Endothelial cell of umbilical vein (primary cell): ENCODE data around the gene C14orf93.

Source experiments
- EZH2 ChIP-seq: IDR thresholded peaks from 2 replicates; pipeline ENCODE4 v1.6.1; 2012; ENCODE audit warnings: borderline replicate concordance, low read depth, mild to moderate bottlenecking, moderate library complexity, low read length, inconsistent platforms; ENCODE audit not compliant: severe bottlenecking
- POLR2A ChIP-seq: IDR thresholded peaks from 2 replicates; pipeline ENCODE4 v1.6.1; 2012; ENCODE audit warnings: low read depth, mild to moderate bottlenecking, control low read depth, low read length
- POLR2AphosphoS5 ChIP-seq: IDR thresholded peaks from 2 replicates; pipeline ENCODE4 v1.6.1; 2012; ENCODE audit warnings: low read depth, mild to moderate bottlenecking, control low read depth, low read length, moderate library complexity; ENCODE audit not compliant: insufficient read depth
- TF ChIP-seq, protein P1 (sequence below), 2 donors: IDR thresholded peaks; 1 replicate in 1 of 2; 2 replicates in 1 of 2; pipeline ENCODE4 v1.5.1; 2011; ENCODE audit warnings: low read length in 2 of 2, mild to moderate bottlenecking in 2 of 2, moderate library complexity in 2 of 2, control low read depth in 1 of 2, inconsistent platforms in 1 of 2, low read depth in 1 of 2; ENCODE audit not compliant: insufficient read depth in 1 of 2; ENCODE audit errors: extremely low read depth in 1 of 2
- TF ChIP-seq, protein P2 (sequence below): IDR thresholded peaks from 2 replicates; pipeline ENCODE4 v1.6.1; 2011; ENCODE audit not compliant: insufficient read depth, insufficient read length

DNA sequence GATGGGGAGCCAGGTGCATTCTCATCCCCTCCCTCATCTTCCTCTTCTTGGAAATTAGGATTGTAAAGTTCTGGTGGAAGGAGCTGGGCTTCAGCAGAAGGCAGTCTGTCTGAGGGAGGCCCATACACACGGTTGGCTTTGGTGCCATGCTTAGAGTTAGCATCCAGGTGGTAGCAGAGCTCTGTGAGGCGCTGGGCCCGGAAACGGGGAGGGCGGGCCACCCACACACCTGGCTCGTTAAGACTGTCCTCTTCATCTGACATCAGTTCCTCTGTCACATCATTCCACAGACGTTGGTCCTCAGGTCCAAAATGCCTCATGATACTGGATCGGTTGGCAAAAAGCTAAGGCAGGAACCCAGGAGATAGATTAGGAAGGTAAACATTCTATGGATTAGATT, 22.7 kb downstream of the C14orf93 start:
- TF ChIP-seq EZH2 (no peak), POLR2A (no peak), POLR2AphosphoS5 (no peak)
- TF ChIP-seq, protein P1, sequence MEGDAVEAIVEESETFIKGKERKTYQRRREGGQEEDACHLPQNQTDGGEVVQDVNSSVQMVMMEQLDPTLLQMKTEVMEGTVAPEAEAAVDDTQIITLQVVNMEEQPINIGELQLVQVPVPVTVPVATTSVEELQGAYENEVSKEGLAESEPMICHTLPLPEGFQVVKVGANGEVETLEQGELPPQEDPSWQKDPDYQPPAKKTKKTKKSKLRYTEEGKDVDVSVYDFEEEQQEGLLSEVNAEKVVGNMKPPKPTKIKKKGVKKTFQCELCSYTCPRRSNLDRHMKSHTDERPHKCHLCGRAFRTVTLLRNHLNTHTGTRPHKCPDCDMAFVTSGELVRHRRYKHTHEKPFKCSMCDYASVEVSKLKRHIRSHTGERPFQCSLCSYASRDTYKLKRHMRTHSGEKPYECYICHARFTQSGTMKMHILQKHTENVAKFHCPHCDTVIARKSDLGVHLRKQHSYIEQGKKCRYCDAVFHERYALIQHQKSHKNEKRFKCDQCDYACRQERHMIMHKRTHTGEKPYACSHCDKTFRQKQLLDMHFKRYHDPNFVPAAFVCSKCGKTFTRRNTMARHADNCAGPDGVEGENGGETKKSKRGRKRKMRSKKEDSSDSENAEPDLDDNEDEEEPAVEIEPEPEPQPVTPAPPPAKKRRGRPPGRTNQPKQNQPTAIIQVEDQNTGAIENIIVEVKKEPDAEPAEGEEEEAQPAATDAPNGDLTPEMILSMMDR (IDR thresholded peaks at IDR 0.05; ENCODE audit: extremely low read depth in 1 of 2, insufficient read depth in 1 of 2, low read depth in 1 of 2, low read length in 2 of 2), result no peak
- TF ChIP-seq, protein P2, sequence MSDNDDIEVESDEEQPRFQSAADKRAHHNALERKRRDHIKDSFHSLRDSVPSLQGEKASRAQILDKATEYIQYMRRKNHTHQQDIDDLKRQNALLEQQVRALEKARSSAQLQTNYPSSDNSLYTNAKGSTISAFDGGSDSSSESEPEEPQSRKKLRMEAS, result no peak
